HepG2 (cell line): Measurements from ENCODE around the gene DLEC1. TPM values are rescaled to one million over a fixed set of nuclear protein-coding genes. Genes with fewer than 3 reads are reported as not detected.

Experiments used
- ATF7 ChIP-seq, 2 experiments: fragments of 450-650 bp in 1 of 2; sonication (generic) in 1 of 2; formaldehyde crosslinking in 1 of 2; IDR thresholded peaks; 2 replicates each; pipeline versions ENCODE4 v1.4.0 to v1.6.1; 2016 to 2020; ENCODE audit warnings: antibody characterized with exemption in 1 of 2, mild to moderate bottlenecking in 1 of 2, missing genetic modification reagents in 1 of 2
- FOXA1 ChIP-seq, 2 experiments: fragments of 450-650 bp in 1 of 2; sonication (generic) in 1 of 2; formaldehyde crosslinking in 1 of 2; IDR thresholded peaks; 2 replicates each; pipeline versions ENCODE4 v1.4.0 to v1.6.1; 2016 to 2020; ENCODE audit warnings: missing genetic modification reagents in 1 of 2
- FOXA3 ChIP-seq: IDR thresholded peaks from 2 replicates; pipeline ENCODE4 v1.6.1; 2016; ENCODE audit warnings: missing genetic modification reagents, missing compliant biosample characterization
- FOXP1 ChIP-seq, 2 experiments: fragments of 450-650 bp in 1 of 2; IDR thresholded peaks; 2 replicates each; pipeline ENCODE4 v1.6.1; 2017 to 2018; ENCODE audit warnings: antibody characterized with exemption in 1 of 2
- GATAD1 ChIP-seq: IDR thresholded peaks from 2 replicates; pipeline ENCODE4 v1.6.1; 2016; ENCODE audit warnings: missing genetic modification reagents, missing compliant biosample characterization
- GZF1 ChIP-seq: sonication (generic); formaldehyde crosslinking; IDR thresholded peaks from 2 replicates; pipeline ENCODE4 v1.5.1; 2020; ENCODE audit warnings: mild to moderate bottlenecking, missing genetic modification reagents
- HNF4A ChIP-seq: sonication (generic); formaldehyde crosslinking; IDR thresholded peaks from 2 replicates; pipeline ENCODE4 v1.4.0; 2020; ENCODE audit warnings: missing genetic modification reagents
- KAT7 ChIP-seq: IDR thresholded peaks from 2 replicates; pipeline ENCODE4 v1.6.1; 2018; ENCODE audit warnings: borderline replicate concordance, missing compliant biosample characterization
- MED1 ChIP-seq: sonication (generic); formaldehyde crosslinking; IDR thresholded peaks from 2 replicates; pipeline ENCODE4 v1.4.0; 2020; ENCODE audit warnings: missing genetic modification reagents
- NR2F6 ChIP-seq, 2 experiments: IDR thresholded peaks; 2 replicates each; pipeline ENCODE4 v1.6.1; 2016; ENCODE audit warnings: antibody characterized with exemption in 1 of 2, mild to moderate bottlenecking in 1 of 2
- PHF5A ChIP-seq: IDR thresholded peaks from one replicate; pipeline ENCODE4 v1.6.1; 2018; ENCODE audit warnings: low read depth, missing genetic modification reagents; ENCODE audit not compliant: unreplicated experiment
- POLR2A ChIP-seq, 2 experiments: IDR thresholded peaks; 2 replicates each; pipeline ENCODE4 v1.6.1; 2011; ENCODE audit warnings: low read depth in 2 of 2, low read length in 2 of 2, mild to moderate bottlenecking in 1 of 2, moderate library complexity in 1 of 2; ENCODE audit not compliant: insufficient read depth in 1 of 2
- SATB2 ChIP-seq: sonication (generic); formaldehyde crosslinking; IDR thresholded peaks from 2 replicates; pipeline ENCODE4 v1.5.0; 2020; ENCODE audit warnings: missing genetic modification reagents
- TIGD3 ChIP-seq: sonication (generic); formaldehyde crosslinking; IDR thresholded peaks from 2 replicates; pipeline ENCODE4 v1.5.1; 2020; ENCODE audit warnings: mild to moderate bottlenecking, missing genetic modification reagents, borderline replicate concordance
- ZBTB7B ChIP-seq: sonication (generic); formaldehyde crosslinking; IDR thresholded peaks from 2 replicates; pipeline ENCODE4 v1.4.0; 2020; ENCODE audit warnings: missing genetic modification reagents
- ZFY ChIP-seq: sonication (generic); formaldehyde crosslinking; IDR thresholded peaks from 2 replicates; pipeline ENCODE4 v1.4.0; 2020; ENCODE audit warnings: missing genetic modification reagents
- ZNF44 ChIP-seq: sonication (generic); formaldehyde crosslinking; IDR thresholded peaks from 2 replicates; pipeline ENCODE4 v1.5.1; 2020; ENCODE audit warnings: mild to moderate bottlenecking, missing genetic modification reagents
- ZNF552 ChIP-seq: sonication (generic); formaldehyde crosslinking; IDR thresholded peaks from 2 replicates; pipeline ENCODE4 v1.9.0; 2022; ENCODE audit warnings: missing genetic modification reagents, mild to moderate bottlenecking, borderline replicate concordance
- ZNF788 ChIP-seq: sonication (generic); formaldehyde crosslinking; IDR thresholded peaks from 2 replicates; pipeline ENCODE4 v1.5.0; 2020; ENCODE audit warnings: mild to moderate bottlenecking, missing genetic modification reagents, borderline replicate concordance
- polyA plus RNA-seq, 8 experiments: library from polyadenylated mRNA; depleted of rRNA in 3 of 8; stranded (reverse) in 7 of 8; unstranded in 1 of 8; fragments of >200 nt; fragmentation: Illumina TruSeq in 4 of 8; extraction: Trizol in 4 of 8; gene quantifications; 2 replicates each; pipeline versions ENCODE4 v1.2.1 to v1.2.3, GENCODE V29; 2011 to 2016; ENCODE audit warnings: low read depth in 4 of 8, missing spikeins in 1 of 8, mixed read lengths in 1 of 8; ENCODE audit not compliant: insufficient read depth in 1 of 8
- total RNA-seq, 5 experiments: library from RNA; depleted of rRNA; stranded (reverse); fragments of >200 nt; fragmentation: Illumina TruSeq; extraction: Trizol; gene quantifications; 2 replicates each; pipeline ENCODE4 v1.2.3, GENCODE V29; 2016; ENCODE audit warnings: low read depth in 1 of 5
- TF ChIP-seq, protein P1 (sequence below): sonication (generic); formaldehyde crosslinking; conservative IDR thresholded peaks from 2 replicates; pipeline ENCODE4 v1.8.0; 2022; ENCODE audit warnings: mild to moderate bottlenecking, moderate library complexity, missing genetic modification reagents
- TF ChIP-seq, protein P2 (sequence below), 2 experiments: IDR thresholded peaks; 2 replicates each; pipeline ENCODE4 v1.6.1; 2011 to 2012; ENCODE audit warnings: low read length in 2 of 2, borderline replicate concordance in 1 of 2, low read depth in 1 of 2, mild to moderate bottlenecking in 1 of 2, moderate library complexity in 1 of 2

DLEC1 gene
- total and polyA plus RNA-seq, 2 of the 13 experiments (the other 11 are each of a cell fraction or from before 2014, with no cell fraction given) = 0.09 TPM; not detected in 1

- TF ChIP-seq ZBTB7B (CRISPR knock-in tag) = peak; percentile 50; the same call in 1 of the 2 replicates
- TF ChIP-seq KAT7 (CRISPR knock-in tag) = 0 out of 2 replicates have a peak, but pooled peaks have one; percentile 16
- peak; percentile 58; the same call in 1 of the 2 replicates for TF ChIP-seq ZFY (CRISPR knock-in tag)
- TF ChIP-seq GZF1 = peak; percentile 44; the same call in 1 of the 2 replicates
- peak; percentile 59; the same call in 1 of the 2 replicates for TF ChIP-seq FOXA1 (IDR thresholded peaks at IDR 0.05)
- TF ChIP-seq FOXA1 (CRISPR knock-in tag; IDR thresholded peaks at IDR 0.05) = peak; percentile 94
- TF ChIP-seq ZNF788 (CRISPR knock-in tag) = peak; percentile 76; the same call in 1 of the 2 replicates
- TF ChIP-seq, protein P1, sequence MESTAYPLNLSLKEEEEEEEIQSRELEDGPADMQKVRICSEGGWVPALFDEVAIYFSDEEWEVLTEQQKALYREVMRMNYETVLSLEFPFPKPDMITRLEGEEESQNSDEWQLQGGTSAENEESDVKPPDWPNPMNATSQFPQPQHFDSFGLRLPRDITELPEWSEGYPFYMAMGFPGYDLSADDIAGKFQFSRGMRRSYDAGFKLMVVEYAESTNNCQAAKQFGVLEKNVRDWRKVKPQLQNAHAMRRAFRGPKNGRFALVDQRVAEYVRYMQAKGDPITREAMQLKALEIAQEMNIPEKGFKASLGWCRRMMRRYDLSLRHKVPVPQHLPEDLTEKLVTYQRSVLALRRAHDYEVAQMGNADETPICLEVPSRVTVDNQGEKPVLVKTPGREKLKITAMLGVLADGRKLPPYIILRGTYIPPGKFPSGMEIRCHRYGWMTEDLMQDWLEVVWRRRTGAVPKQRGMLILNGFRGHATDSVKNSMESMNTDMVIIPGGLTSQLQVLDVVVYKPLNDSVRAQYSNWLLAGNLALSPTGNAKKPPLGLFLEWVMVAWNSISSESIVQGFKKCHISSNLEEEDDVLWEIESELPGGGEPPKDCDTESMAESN (CRISPR knock-in tag) = 0 out of 2 replicates have a peak, but pooled peaks have one; percentile 45
- peak; percentile 76 for TF ChIP-seq PHF5A (CRISPR knock-in tag)
- TF ChIP-seq GATAD1 (CRISPR knock-in tag) = peak; percentile 50; the same call in 1 of the 2 replicates
- peak in 1 of 2 experiments; percentile 76; a peak in 2 of 4 replicates for TF ChIP-seq POLR2A (IDR thresholded peaks at IDR 0.05; ENCODE audit: insufficient read depth in 1 of 2, low read depth in 2 of 2, low read length in 2 of 2)
- TF ChIP-seq SATB2 (CRISPR knock-in tag) = no peak
- TF ChIP-seq HNF4A (CRISPR knock-in tag) = peak; percentile 99
- TF ChIP-seq FOXP1 (IDR thresholded peaks at IDR 0.05) = no peak
- peak; percentile 70 for TF ChIP-seq FOXP1 (CRISPR knock-in tag; IDR thresholded peaks at IDR 0.05)
- TF ChIP-seq TIGD3 (CRISPR knock-in tag) = no peak
- TF ChIP-seq ZNF44 (CRISPR knock-in tag) = peak; percentile 27
- 0 out of 2 replicates have a peak, but pooled peaks have one; percentile 26 for TF ChIP-seq ZNF552 (CRISPR knock-in tag)
- peak; percentile 94 for TF ChIP-seq FOXA3 (CRISPR knock-in tag)
- TF ChIP-seq, protein P2, sequence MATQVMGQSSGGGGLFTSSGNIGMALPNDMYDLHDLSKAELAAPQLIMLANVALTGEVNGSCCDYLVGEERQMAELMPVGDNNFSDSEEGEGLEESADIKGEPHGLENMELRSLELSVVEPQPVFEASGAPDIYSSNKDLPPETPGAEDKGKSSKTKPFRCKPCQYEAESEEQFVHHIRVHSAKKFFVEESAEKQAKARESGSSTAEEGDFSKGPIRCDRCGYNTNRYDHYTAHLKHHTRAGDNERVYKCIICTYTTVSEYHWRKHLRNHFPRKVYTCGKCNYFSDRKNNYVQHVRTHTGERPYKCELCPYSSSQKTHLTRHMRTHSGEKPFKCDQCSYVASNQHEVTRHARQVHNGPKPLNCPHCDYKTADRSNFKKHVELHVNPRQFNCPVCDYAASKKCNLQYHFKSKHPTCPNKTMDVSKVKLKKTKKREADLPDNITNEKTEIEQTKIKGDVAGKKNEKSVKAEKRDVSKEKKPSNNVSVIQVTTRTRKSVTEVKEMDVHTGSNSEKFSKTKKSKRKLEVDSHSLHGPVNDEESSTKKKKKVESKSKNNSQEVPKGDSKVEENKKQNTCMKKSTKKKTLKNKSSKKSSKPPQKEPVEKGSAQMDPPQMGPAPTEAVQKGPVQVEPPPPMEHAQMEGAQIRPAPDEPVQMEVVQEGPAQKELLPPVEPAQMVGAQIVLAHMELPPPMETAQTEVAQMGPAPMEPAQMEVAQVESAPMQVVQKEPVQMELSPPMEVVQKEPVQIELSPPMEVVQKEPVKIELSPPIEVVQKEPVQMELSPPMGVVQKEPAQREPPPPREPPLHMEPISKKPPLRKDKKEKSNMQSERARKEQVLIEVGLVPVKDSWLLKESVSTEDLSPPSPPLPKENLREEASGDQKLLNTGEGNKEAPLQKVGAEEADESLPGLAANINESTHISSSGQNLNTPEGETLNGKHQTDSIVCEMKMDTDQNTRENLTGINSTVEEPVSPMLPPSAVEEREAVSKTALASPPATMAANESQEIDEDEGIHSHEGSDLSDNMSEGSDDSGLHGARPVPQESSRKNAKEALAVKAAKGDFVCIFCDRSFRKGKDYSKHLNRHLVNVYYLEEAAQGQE (IDR thresholded peaks at IDR 0.05; ENCODE audit: borderline replicate concordance in 1 of 2, low read depth in 1 of 2, low read length in 2 of 2) = peak in 1 of 2 experiments; percentile 60; a peak in 1 of 4 replicates
- peak; percentile 97 for TF ChIP-seq MED1 (CRISPR knock-in tag)
- peak; percentile 70 for TF ChIP-seq NR2F6 (IDR thresholded peaks at IDR 0.05)
- peak; percentile 80 for TF ChIP-seq NR2F6 (CRISPR knock-in tag; IDR thresholded peaks at IDR 0.05)
- peak; percentile 70; the same call in 1 of the 2 replicates for TF ChIP-seq ATF7 (IDR thresholded peaks at IDR 0.05)
- TF ChIP-seq ATF7 (CRISPR knock-in tag; IDR thresholded peaks at IDR 0.05) = peak; percentile 74; the same call in 1 of the 2 replicates
Measured at GRCh38 chr3:38133557-38134405, 94.8 kb downstream of the DLEC1 start (continued).
